Smooth muscle cell (in vitro differentiated cells): ENCODE results near the gene GPRC5C. TPM values are rescaled to one million over a fixed set of nuclear protein-coding genes. Genes with fewer than 3 reads are reported as not detected.
A peak's percentile ranks its signal among the peaks of the same experiment; 100 is the strongest.

ENCODE experiments used
- DNase-seq: peaks from one replicate; lab custom pipeline; 2025; ENCODE audit not compliant: unreplicated experiment; lab: John Stamatoyannopoulos, UW
- H2AFZ ChIP-seq: fragments of 200-600 bp; sonication (generic); 2 replicates; pipeline ENCODE4 v1.6.0; 2016; ENCODE audit warnings: antibody characterized with exemption, low read depth, mild to moderate bottlenecking
- H3F3A ChIP-seq: fragments of 200-600 bp; sonication (generic); 2 replicates; pipeline ENCODE4 v1.6.0; 2017; ENCODE audit warnings: antibody characterized with exemption, low read depth
- H3K27ac ChIP-seq: fragments of 200-600 bp; sonication (generic); 2 replicates; pipeline ENCODE4 v1.5.1; 2016; ENCODE audit warnings: low read depth, mild to moderate bottlenecking
- H3K27me3 ChIP-seq: fragments of 200-600 bp; sonication (generic); 2 replicates; pipeline ENCODE4 v1.6.1; 2016; ENCODE audit warnings: low read depth, mild to moderate bottlenecking
- H3K36me3 ChIP-seq: fragments of 200-600 bp; sonication (generic); 2 replicates; pipeline ENCODE4 v1.5.1; 2016; ENCODE audit warnings: low read depth
- H3K4me1 ChIP-seq: fragments of 200-600 bp; sonication (generic); 2 replicates; pipeline ENCODE4 v1.5.1; 2016; ENCODE audit warnings: low read depth
- H3K4me2 ChIP-seq: fragments of 200-600 bp; sonication (generic); 2 replicates; pipeline ENCODE4 v1.6.0; 2016; ENCODE audit warnings: mild to moderate bottlenecking
- H3K4me3 ChIP-seq: fragments of 200-600 bp; sonication (generic); 2 replicates; pipeline ENCODE4 v1.5.1; 2016; ENCODE audit warnings: mild to moderate bottlenecking
- H3K79me2 ChIP-seq: fragments of 200-600 bp; sonication (generic); 2 replicates; pipeline ENCODE4 v1.6.0; 2016; ENCODE audit warnings: low read depth, mild to moderate bottlenecking
- H3K9ac ChIP-seq: fragments of 200-600 bp; sonication (generic); 2 replicates; pipeline ENCODE4 v1.6.0; 2016; ENCODE audit warnings: low read depth
- H3K9me3 ChIP-seq: fragments of 200-600 bp; sonication (generic); replicated peaks from 2 replicates; pipeline ENCODE4 v1.5.1; 2016; ENCODE audit warnings: low read depth
- H4K20me1 ChIP-seq: fragments of 200-600 bp; sonication (generic); 2 replicates; pipeline ENCODE4 v1.6.0; 2016; ENCODE audit warnings: low read depth
- CTCF ChIP-seq: fragments of 200-600 bp; sonication (generic); IDR thresholded peaks from 2 replicates; pipeline ENCODE4 v1.5.1; 2017; ENCODE audit warnings: borderline replicate concordance, mild to moderate bottlenecking, antibody characterized with exemption; ENCODE audit not compliant: insufficient read depth, poor library complexity, severe bottlenecking
- WGBS: methylation state at CpG from one replicate; pipeline ENCODE4 v1.1.7; 2016; ENCODE audit warnings: low lambda C conversion rate; 5-methylcytosine and 5-hydroxymethylcytosine counted together
- polyA plus RNA-seq: library from polyadenylated mRNA; unstranded; fragments of >200 nt; fragmentation: Nextera tagmentation; extraction: Ambion mirVana; gene quantifications from 2 replicates; pipeline ENCODE4 v1.2.1, GENCODE V29; 2016
- total RNA-seq: library from RNA; depleted of rRNA; stranded (reverse); fragments of >200 nt; gene quantifications from 2 replicates; pipeline ENCODE4 v1.2.3, GENCODE V29; 2014

Gene GPRC5C
- total and polyA plus RNA-seq, 2 experiments from 2014 or later, result 64.5 to 96.9 TPM

GRCh38 chr17:74432424-74432690, 469 bp downstream of the GPRC5C start:
- Histone ChIP-seq H3K36me3 (no peaks in the 10 kb centered on the region), H3K9ac (peak overlapping the region; percentile 86), H3K4me1 (peaks cover 16% of the 10 kb centered on the region), H3K4me3 (peak overlapping the region; percentile 71), H3K4me2 (peak overlapping the region; percentile 92), H3K79me2 (peaks cover 54% of the 10 kb centered on the region), H3K27me3 (no peaks in the 10 kb centered on the region), H4K20me1 (peaks cover 45% of the 10 kb centered on the region), H3K9me3 (no peaks in the 10 kb centered on the region), H2AFZ (peak overlapping the region; percentile 16), H3K27ac (peak overlapping the region; percentile 96), H3F3A (no peaks in the 10 kb centered on the region)
- no peak for TF ChIP-seq CTCF
- no CpG with 5 or more reads among the region's 33 CpGs for WGBS
- no peak for DNase-seq

- Histone ChIP-seq H3K27ac (peak overlapping the region; percentile 96), H3K9ac (peak overlapping the region; percentile 86), H3K27me3 (no peaks in the 10 kb centered on the region), H3K36me3 (no peaks in the 10 kb centered on the region), H3K4me2 (peak overlapping the region; percentile 92), H3K9me3 (no peaks in the 10 kb centered on the region), H2AFZ (no peak overlapping the region), H4K20me1 (peaks cover 51% of the 10 kb centered on the region), H3F3A (no peaks in the 10 kb centered on the region), H3K79me2 (peaks cover 60% of the 10 kb centered on the region), H3K4me3 (peak overlapping the region; percentile 71), H3K4me1 (peaks cover 14% of the 10 kb centered on the region)
- 5% methylated on average over 23 of the region's 23 CpGs for WGBS
- no peak for DNase-seq
- TF ChIP-seq CTCF, result no peak
Measured at GRCh38 chr17:74432766-74433391, 991 bp downstream of the GPRC5C start.

- peak overlapping the region; percentile 71 for H3K4me3 ChIP-seq
- H3K79me2 ChIP-seq, result peaks cover 66% of the 10 kb centered on the region
- H3K9ac ChIP-seq, result no peak overlapping the region
- peaks cover 14% of the 10 kb centered on the region for H3K4me1 ChIP-seq
- H2AFZ ChIP-seq, result no peak overlapping the region
- no peaks in the 10 kb centered on the region for H3K27me3 ChIP-seq
- H3K4me2 ChIP-seq, result peak overlapping the region; percentile 92
- peak; percentile 15 for DNase-seq
- H3K36me3 ChIP-seq, result no peaks in the 10 kb centered on the region
- TF ChIP-seq CTCF, result peak; percentile 22
- H3F3A ChIP-seq, result no peaks in the 10 kb centered on the region
- no peaks in the 10 kb centered on the region for H3K9me3 ChIP-seq
- peaks cover 58% of the 10 kb centered on the region for H4K20me1 ChIP-seq
- WGBS, result 25% methylated on average over 17 of the region's 17 CpGs
- peak overlapping the region; percentile 96 for H3K27ac ChIP-seq
Measured at GRCh38 chr17:74433421-74434121, 1.7 kb downstream of the GPRC5C start.
